Measurements from ENCODE around the gene SPAG9. TPM values are rescaled to one million over a fixed set of nuclear protein-coding genes. Genes with fewer than 3 reads are reported as not detected.
A peak's percentile ranks its signal among the peaks of the same experiment; 100 is the strongest.

SPAG9 gene
- total and polyA plus RNA-seq, 2 donors (not counting 1 experiment from before 2014, with no cell fraction given): 8.6 to 64.1 TPM

DNA sequence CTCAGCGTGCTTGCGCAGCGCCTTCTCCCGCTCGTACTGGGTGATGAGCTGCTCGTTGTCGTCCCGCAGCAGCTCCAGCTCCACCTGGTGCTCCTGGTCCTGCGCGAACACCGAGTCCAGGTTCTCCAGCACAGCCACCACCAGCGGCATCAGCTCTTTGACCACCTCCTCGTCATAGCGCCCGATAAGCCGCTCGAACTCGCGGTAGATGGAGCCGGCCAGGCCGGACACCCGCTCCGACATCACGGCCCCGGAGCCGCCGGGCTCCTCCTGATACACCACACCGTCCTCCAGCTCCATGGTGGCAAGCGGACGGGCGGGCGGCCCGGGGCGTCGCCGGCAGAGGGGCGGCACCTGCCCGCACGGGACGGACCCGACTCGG is 320 bp downstream of the SPAG9 start:
- DNase-seq: no peak
- TF ChIP-seq, protein P1, sequence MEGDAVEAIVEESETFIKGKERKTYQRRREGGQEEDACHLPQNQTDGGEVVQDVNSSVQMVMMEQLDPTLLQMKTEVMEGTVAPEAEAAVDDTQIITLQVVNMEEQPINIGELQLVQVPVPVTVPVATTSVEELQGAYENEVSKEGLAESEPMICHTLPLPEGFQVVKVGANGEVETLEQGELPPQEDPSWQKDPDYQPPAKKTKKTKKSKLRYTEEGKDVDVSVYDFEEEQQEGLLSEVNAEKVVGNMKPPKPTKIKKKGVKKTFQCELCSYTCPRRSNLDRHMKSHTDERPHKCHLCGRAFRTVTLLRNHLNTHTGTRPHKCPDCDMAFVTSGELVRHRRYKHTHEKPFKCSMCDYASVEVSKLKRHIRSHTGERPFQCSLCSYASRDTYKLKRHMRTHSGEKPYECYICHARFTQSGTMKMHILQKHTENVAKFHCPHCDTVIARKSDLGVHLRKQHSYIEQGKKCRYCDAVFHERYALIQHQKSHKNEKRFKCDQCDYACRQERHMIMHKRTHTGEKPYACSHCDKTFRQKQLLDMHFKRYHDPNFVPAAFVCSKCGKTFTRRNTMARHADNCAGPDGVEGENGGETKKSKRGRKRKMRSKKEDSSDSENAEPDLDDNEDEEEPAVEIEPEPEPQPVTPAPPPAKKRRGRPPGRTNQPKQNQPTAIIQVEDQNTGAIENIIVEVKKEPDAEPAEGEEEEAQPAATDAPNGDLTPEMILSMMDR (IDR thresholded peaks at IDR 0.05): no peak
- TF ChIP-seq EZH2 (IDR thresholded peaks at IDR 0.05; ENCODE audit: borderline replicate concordance, insufficient read depth, low read depth, low read length, poor library complexity, severe bottlenecking): no peak
- Mint-ChIP-seq H3K27me3 (no peaks in the 10 kb centered on the region), H3K4me1 (peaks cover 51% of the 10 kb centered on the region), H3K4me3 (peak overlapping the region; percentile 96), H3K27ac (peak overlapping the region; percentile 95), H3K9me3 (ENCODE audit: insufficient read depth) (no peaks in the 10 kb centered on the region)
- Histone ChIP-seq H2AFZ (ENCODE audit: insufficient read depth, low read depth, low read length, poor library complexity, severe bottlenecking) (peak overlapping the region; percentile 89), H4K20me1 (ENCODE audit: control insufficient read depth, insufficient read depth, low read length, poor library complexity, severe bottlenecking) (peaks cover 26% of the 10 kb centered on the region), H3K27me3 (replicated peaks in 1 of 4; ENCODE audit: control extremely low read depth in 1 of 4, control insufficient read depth in 3 of 4, insufficient read depth in 4 of 4, low read length in 3 of 4) (no peaks in the 10 kb centered on the region), H3K4me3 (ENCODE audit: control extremely low read depth in 1 of 5, extremely low read depth in 1 of 5, insufficient read depth in 1 of 5, low read depth in 2 of 5, low read length in 4 of 5) (peak overlapping the region; percentile 74 to 98 (median 89)), H3K4me1 (ENCODE audit: control insufficient read depth in 2 of 2, insufficient read depth in 2 of 2, low read length in 2 of 2) (peaks cover 33 to 35% of the 10 kb centered on the region in 2 donors), H3K9me3 (ENCODE audit: control extremely low read depth in 1 of 3, control insufficient read depth in 2 of 3, insufficient read depth in 1 of 3, low read length in 2 of 3) (no peaks in the 10 kb centered on the region), H3K9ac (ENCODE audit: low read length) (peak overlapping the region; percentile 98), H3K36me3 (replicated peaks in 1 of 2; ENCODE audit: control extremely low read depth in 1 of 2, control insufficient read depth in 1 of 2, extremely low read depth in 1 of 2, insufficient read depth in 2 of 2, low read length in 1 of 2) (no peaks in the 10 kb centered on the region), H3K79me2 (ENCODE audit: control insufficient read depth, insufficient read depth, low read length) (peaks cover 52% of the 10 kb centered on the region), H3K27ac (ENCODE audit: low read length in 2 of 2) (peak overlapping the region; percentile 90 to 93), H3K4me2 (replicated peaks; ENCODE audit: low read depth, low read length, poor library complexity, severe bottlenecking) (peak overlapping the region; percentile 91)
- CTCF ChIA-PET: interaction anchor here (2.6 kb wide), 1 partner anchor 33 kb away, joined by 10 read pairs; the partner anchor contains the start of gene NME1
- WGBS (ENCODE audit: insufficient coverage): 1% methylated on average over 42 of the region's 42 CpGs
- peak; percentile 12 for ATAC-seq (ENCODE audit: low read depth)
- POLR2A ChIA-PET: interaction anchor here (0.7 to 1.7 kb wide), 4 partner anchors 33 to 254 kb away, joined by 3 to 10 read pairs (median 6); partner anchors contain the start of genes NME1, NME2 and TOB1
- intact Hi-C loops (cut with micrococcal nuclease): loop anchor here (1.0 to 5.0 kb wide), 4 partner anchors 33 to 253 kb away; partner anchors contain the start of genes MBTD1, NME1, NME2 and UTP18

All from B cell (primary cell).